SK-N-SH (cell line): ENCODE data around the gene CCDC91. TPM values are rescaled to one million over a fixed set of nuclear protein-coding genes. Genes with fewer than 3 reads are reported as not detected.

ENCODE experiments used
- CTCF ChIA-PET: fragments of 300-600, 350-600 bp; formaldehyde crosslinking; extraction: SDS; loops from one replicate; lab custom pipeline; 2021; lab: Yijun Ruan, JAX
- POLR2A ChIA-PET: fragments of 350-600 bp; sonication (Branson Sonifier 250); formaldehyde crosslinking; extraction: SDS; loops from one replicate; lab custom pipeline; 2020; ENCODE audit warnings: antibody characterized with exemption, inconsistent platforms; lab: Yijun Ruan, JAX
- DNase-seq: peaks from one replicate; pipeline ENCODE4 v3.0.0; 2012
- H2AFZ ChIP-seq: fragments of 200-600 bp; sonication (generic); 2 replicates; pipeline ENCODE4 v1.8.1; 2016; ENCODE audit warnings: antibody characterized with exemption, mild to moderate bottlenecking, low read depth
- H3F3A ChIP-seq: fragments of 200-600 bp; sonication (generic); replicated peaks from 2 replicates; pipeline ENCODE3; 2016; ENCODE audit warnings: antibody characterized with exemption, mild to moderate bottlenecking; ENCODE audit not compliant: insufficient read depth
- H3K27ac ChIP-seq, 2 experiments: fragments of 200-500 bp in 1 of 2; fragments of 200-600 bp in 1 of 2; sonication (Bioruptor generic) in 1 of 2; sonication (generic), shearing (Covaris generic) in 1 of 2; 2 replicates each; pipeline versions ENCODE4 v1.5.1 to v1.6.1; 2014 to 2016; ENCODE audit warnings: low read depth in 2 of 2, inconsistent platforms in 1 of 2, low read length in 1 of 2, mild to moderate bottlenecking in 1 of 2, mixed read lengths in 1 of 2
- H3K27me3 ChIP-seq: fragments of 200-600 bp; sonication (generic), shearing (Covaris generic); 2 replicates; pipeline ENCODE4 v1.6.1; 2016; ENCODE audit warnings: mixed run types; ENCODE audit not compliant: insufficient read depth
- H3K36me3 ChIP-seq, 2 experiments: fragments of 200-500 bp in 1 of 2; fragments of 200-600 bp in 1 of 2; sonication (Bioruptor generic) in 1 of 2; sonication (generic) in 1 of 2; replicated peaks in 1 of 2; 2 replicates each; pipeline versions ENCODE3 to v1.5.1; 2014 to 2016; ENCODE audit warnings: low read length in 1 of 2, mild to moderate bottlenecking in 1 of 2; ENCODE audit not compliant: insufficient read depth in 2 of 2, control insufficient read depth in 1 of 2
- H3K4me1 ChIP-seq, 2 experiments: fragments of 200-500 bp in 1 of 2; fragments of 200-600 bp in 1 of 2; sonication (Bioruptor generic) in 1 of 2; sonication (generic), shearing (Covaris generic) in 1 of 2; 2 replicates each; pipeline versions ENCODE4 v1.5.1 to v1.6.1; 2014 to 2016; ENCODE audit warnings: low read depth in 1 of 2, low read length in 1 of 2, mixed run types in 1 of 2; ENCODE audit not compliant: insufficient read depth in 2 of 2, control insufficient read depth in 1 of 2
- H3K4me2 ChIP-seq: fragments of 200-600 bp; sonication (generic), shearing (Covaris generic); 2 replicates; pipeline ENCODE4 v1.6.1; 2017; ENCODE audit warnings: mixed run types
- H3K4me3 ChIP-seq, 2 experiments: fragments of 200-500 bp in 1 of 2; fragments of 200-600 bp in 1 of 2; sonication (Bioruptor generic) in 1 of 2; sonication (generic), shearing (Covaris generic) in 1 of 2; 2 replicates each; pipeline versions ENCODE4 v1.5.1 to v1.8.1; 2014 to 2016; ENCODE audit warnings: low read depth in 2 of 2, inconsistent platforms in 1 of 2, low read length in 1 of 2, mild to moderate bottlenecking in 1 of 2, mixed read lengths in 1 of 2, moderate library complexity in 1 of 2
- H3K79me2 ChIP-seq: fragments of 200-600 bp; sonication (generic); 2 replicates; pipeline ENCODE4 v1.8.1; 2017; ENCODE audit warnings: mild to moderate bottlenecking; ENCODE audit not compliant: insufficient read depth
- H3K9ac ChIP-seq: fragments of 200-600 bp; sonication (generic); 2 replicates; pipeline ENCODE4 v1.6.1; 2017; ENCODE audit warnings: mixed run types
- H3K9me2 ChIP-seq: fragments of 200-600 bp; sonication (generic); 2 replicates; pipeline ENCODE4 v1.6.1; 2017; ENCODE audit warnings: mixed run types
- H3K9me3 ChIP-seq: fragments of 200-600 bp; sonication (generic); 2 replicates; pipeline ENCODE4 v1.6.1; 2017; ENCODE audit warnings: mixed run types, mild to moderate bottlenecking, moderate library complexity
- H4K20me1 ChIP-seq: fragments of 200-600 bp; sonication (generic); 2 replicates; pipeline ENCODE4 v1.6.1; 2017; ENCODE audit warnings: mild to moderate bottlenecking, mixed run types; ENCODE audit not compliant: insufficient read depth
- CHD2 ChIP-seq: fragments of 150-350 bp; IDR thresholded peaks from 2 replicates; pipeline ENCODE4 v1.6.1; 2018; ENCODE audit warnings: low read length; ENCODE audit not compliant: partially characterized antibody
- FOXJ3 ChIP-seq: sonication (generic); formaldehyde crosslinking; IDR thresholded peaks from 2 replicates; pipeline ENCODE4 v1.5.1; 2020; ENCODE audit warnings: mild to moderate bottlenecking, missing genetic modification reagents
- POLR2AphosphoS5 ChIP-seq: IDR thresholded peaks from 2 replicates; pipeline ENCODE4 v1.6.1; 2012; ENCODE audit warnings: low read depth, low read length
- RFX5 ChIP-seq: IDR thresholded peaks from 2 replicates; pipeline ENCODE4 v1.6.1; 2012; ENCODE audit warnings: mild to moderate bottlenecking, improper control_type of control experiment, low read length
- RXRA ChIP-seq: IDR thresholded peaks from 2 replicates; pipeline ENCODE4 v1.4.0; 2012; ENCODE audit warnings: low read depth, mild to moderate bottlenecking, borderline replicate concordance
- TCF12 ChIP-seq: IDR thresholded peaks from 2 replicates; pipeline ENCODE4 v1.4.0; 2012
- WGBS: methylation state at CpG from one replicate; pipeline ENCODE4 v1.1.6; 2017; ENCODE audit warnings: low lambda C conversion rate; 5-methylcytosine and 5-hydroxymethylcytosine counted together
- polyA plus RNA-seq, 3 experiments: library from polyadenylated mRNA; depleted of rRNA; stranded (reverse); fragments of >200 nt; gene quantifications; 2 replicates each; pipeline ENCODE4 v1.2.3, GENCODE V29; 2012
- TF ChIP-seq, protein P1 (sequence below): IDR thresholded peaks from 2 replicates; pipeline ENCODE4 v1.4.0; 2012; ENCODE audit warnings: low read depth
- TF ChIP-seq, protein P2 (sequence below): IDR thresholded peaks from 2 replicates; pipeline ENCODE4 v1.4.0; 2012; ENCODE audit warnings: low read depth, borderline replicate concordance
- TF ChIP-seq, protein P3 (sequence below): fragments of 150-350 bp; IDR thresholded peaks from 2 replicates; pipeline ENCODE4 v1.6.1; 2016; ENCODE audit warnings: mild to moderate bottlenecking, low read depth, low read length
- TF ChIP-seq, protein P4 (sequence below): fragments of 200-600 bp; sonication (generic); IDR thresholded peaks from 2 replicates; pipeline ENCODE4 v1.6.1; 2017; ENCODE audit warnings: antibody characterized with exemption, mild to moderate bottlenecking, moderate library complexity

CCDC91 gene
- polyA plus RNA-seq, 1 of the 3 experiments (the other 2 are of a cell fraction), result 13.0 TPM

GRCh38 chr12:28459481-28459880, 269.2 kb downstream of the CCDC91 start:
- Histone ChIP-seq H3K27me3 (no peaks in the 10 kb centered on the region), H3K27ac (no peak overlapping the region), H3F3A (no peaks in the 10 kb centered on the region), H3K4me3 (no peak overlapping the region), H3K36me3 (peaks cover 0 to 7% of the 10 kb centered on the region in 2 experiments), H3K4me2 (no peak overlapping the region), H3K9me3 (no peaks in the 10 kb centered on the region), H3K9me2 (no peaks in the 10 kb centered on the region), H3K79me2 (no peaks in the 10 kb centered on the region), H2AFZ (no peak overlapping the region), H3K4me1 (no peaks in the 10 kb centered on the region; a peak in 1 of 4 replicates), H4K20me1 (no peaks in the 10 kb centered on the region), H3K9ac (no peak overlapping the region)
- DNase-seq, result no peak
- ChIA-PET POLR2A (no interaction called here), CTCF (no interaction called here)
- 82% methylated on average over 3 of the region's 3 CpGs for WGBS
- TF ChIP-seq TCF12 (no peak), POLR2AphosphoS5 (no peak), RXRA (no peak), CHD2 (no peak), RFX5 (no peak)
- TF ChIP-seq, protein P1, sequence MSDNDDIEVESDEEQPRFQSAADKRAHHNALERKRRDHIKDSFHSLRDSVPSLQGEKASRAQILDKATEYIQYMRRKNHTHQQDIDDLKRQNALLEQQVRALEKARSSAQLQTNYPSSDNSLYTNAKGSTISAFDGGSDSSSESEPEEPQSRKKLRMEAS, result no peak
- TF ChIP-seq, protein P2, sequence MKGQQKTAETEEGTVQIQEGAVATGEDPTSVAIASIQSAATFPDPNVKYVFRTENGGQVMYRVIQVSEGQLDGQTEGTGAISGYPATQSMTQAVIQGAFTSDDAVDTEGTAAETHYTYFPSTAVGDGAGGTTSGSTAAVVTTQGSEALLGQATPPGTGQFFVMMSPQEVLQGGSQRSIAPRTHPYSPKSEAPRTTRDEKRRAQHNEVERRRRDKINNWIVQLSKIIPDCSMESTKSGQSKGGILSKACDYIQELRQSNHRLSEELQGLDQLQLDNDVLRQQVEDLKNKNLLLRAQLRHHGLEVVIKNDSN, result no peak
- TF ChIP-seq, protein P3, sequence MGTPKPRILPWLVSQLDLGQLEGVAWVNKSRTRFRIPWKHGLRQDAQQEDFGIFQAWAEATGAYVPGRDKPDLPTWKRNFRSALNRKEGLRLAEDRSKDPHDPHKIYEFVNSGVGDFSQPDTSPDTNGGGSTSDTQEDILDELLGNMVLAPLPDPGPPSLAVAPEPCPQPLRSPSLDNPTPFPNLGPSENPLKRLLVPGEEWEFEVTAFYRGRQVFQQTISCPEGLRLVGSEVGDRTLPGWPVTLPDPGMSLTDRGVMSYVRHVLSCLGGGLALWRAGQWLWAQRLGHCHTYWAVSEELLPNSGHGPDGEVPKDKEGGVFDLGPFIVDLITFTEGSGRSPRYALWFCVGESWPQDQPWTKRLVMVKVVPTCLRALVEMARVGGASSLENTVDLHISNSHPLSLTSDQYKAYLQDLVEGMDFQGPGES, result no peak
- TF ChIP-seq, protein P4, sequence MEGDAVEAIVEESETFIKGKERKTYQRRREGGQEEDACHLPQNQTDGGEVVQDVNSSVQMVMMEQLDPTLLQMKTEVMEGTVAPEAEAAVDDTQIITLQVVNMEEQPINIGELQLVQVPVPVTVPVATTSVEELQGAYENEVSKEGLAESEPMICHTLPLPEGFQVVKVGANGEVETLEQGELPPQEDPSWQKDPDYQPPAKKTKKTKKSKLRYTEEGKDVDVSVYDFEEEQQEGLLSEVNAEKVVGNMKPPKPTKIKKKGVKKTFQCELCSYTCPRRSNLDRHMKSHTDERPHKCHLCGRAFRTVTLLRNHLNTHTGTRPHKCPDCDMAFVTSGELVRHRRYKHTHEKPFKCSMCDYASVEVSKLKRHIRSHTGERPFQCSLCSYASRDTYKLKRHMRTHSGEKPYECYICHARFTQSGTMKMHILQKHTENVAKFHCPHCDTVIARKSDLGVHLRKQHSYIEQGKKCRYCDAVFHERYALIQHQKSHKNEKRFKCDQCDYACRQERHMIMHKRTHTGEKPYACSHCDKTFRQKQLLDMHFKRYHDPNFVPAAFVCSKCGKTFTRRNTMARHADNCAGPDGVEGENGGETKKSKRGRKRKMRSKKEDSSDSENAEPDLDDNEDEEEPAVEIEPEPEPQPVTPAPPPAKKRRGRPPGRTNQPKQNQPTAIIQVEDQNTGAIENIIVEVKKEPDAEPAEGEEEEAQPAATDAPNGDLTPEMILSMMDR, result no peak

- no peaks in the 10 kb centered on the region for H3F3A ChIP-seq
- H3K9me3 ChIP-seq, result no peaks in the 10 kb centered on the region
- no peaks in the 10 kb centered on the region for H3K27me3 ChIP-seq
- TF ChIP-seq FOXJ3, result no peak
- no peak for DNase-seq
- 80% methylated on average over 2 of the region's 2 CpGs for WGBS
- peaks cover 0 to 7% of the 10 kb centered on the region in 2 experiments for H3K36me3 ChIP-seq
- H3K9me2 ChIP-seq, result no peaks in the 10 kb centered on the region
- no peak overlapping the region for H3K9ac ChIP-seq
- H3K4me3 ChIP-seq, result no peak overlapping the region
- no peak overlapping the region for H2AFZ ChIP-seq
- no peaks in the 10 kb centered on the region for H4K20me1 ChIP-seq
- no peaks in the 10 kb centered on the region for H3K79me2 ChIP-seq
- ChIA-PET POLR2A (no interaction called here), CTCF (interaction anchor here (1.0 kb wide), 1 partner anchor 13 kb away, joined by 3 read pairs; no protein-coding TSS in a partner anchor)
- H3K4me2 ChIP-seq, result no peak overlapping the region
- no peaks in the 10 kb centered on the region for H3K4me1 ChIP-seq
- no peak overlapping the region for H3K27ac ChIP-seq
Observed at GRCh38 chr12:28460420-28461130, 270.3 kb downstream of the CCDC91 start.
